ENCODE measurements around the gene ZBTB38.

Gene ZBTB38

GRCh38 chr3:141388823-141389621, 20.7 kb downstream of the ZBTB38 start:
- no peak for DNase-seq

DNA sequence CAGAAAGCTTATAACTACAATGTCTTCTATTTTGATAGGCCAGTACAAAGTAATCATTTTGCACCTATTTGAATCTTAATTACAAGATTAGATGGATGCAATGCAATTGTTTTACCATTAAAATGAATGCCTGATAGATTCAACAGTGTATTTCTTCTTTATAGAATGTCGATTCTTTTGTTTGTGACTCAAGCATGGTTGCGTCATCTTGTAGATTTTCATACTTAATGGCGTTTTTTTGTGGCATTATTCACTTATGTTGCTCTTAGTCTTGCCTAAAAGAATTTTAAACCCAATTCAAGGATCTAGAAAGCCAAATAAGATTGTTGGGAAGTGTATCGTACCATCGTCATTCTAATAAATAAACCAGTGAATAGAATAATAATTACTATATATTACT, 21.4 kb downstream of the ZBTB38 start:
- DNase-seq: no peak

DNA sequence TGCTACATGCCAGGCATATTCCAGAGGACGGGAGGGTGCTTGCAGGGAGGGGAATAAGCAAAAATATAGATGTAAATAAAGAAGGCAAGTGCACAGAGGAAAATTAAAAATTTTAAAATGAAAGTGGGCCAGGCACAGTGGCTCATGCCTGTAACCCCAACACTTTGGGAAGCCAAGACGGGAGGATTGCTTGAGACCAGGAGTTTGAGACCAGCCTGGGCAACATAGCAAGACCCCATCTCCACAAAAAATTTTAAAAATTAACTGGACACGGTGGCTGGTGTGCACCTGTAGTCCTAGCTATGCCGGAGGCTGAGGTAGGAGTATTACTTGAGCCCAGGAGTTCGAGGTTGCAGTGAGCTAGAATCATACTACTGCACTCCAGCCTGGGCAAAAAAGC, 22.4 kb downstream of the ZBTB38 start:
- DNase-seq: no peak

DNA sequence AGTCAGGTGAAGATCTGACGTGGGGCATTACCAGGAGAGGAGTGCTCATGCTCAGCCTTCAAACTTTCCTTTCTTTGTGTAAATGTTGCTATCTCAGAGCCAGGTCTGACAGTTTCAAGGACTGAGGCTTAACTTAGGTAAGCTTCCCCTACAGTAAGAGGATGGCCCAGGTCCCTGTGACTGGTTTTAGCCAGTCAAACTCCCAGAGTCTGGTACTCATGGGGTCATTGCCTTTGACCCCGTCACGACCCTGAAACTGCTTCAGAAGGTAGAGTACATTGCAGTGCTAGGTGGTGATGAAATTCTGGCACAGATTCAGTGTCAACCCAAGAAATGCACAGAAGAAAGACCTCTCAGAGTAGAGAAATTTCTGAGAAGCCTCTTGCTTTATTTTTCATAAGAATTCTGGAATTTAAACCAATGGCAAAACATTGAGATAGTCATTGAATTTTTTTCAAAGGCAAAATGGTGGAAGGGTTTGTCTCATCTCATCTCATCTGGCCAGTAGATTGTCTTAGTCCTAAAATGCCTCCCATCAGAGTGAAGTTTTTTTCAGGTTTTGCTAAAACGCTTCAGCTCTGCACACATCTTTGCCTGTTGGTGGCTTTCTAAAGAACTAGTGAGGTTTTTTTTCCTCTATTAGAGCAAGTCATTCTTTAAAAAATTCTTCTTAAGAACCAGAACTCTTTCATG, 23.1 kb downstream of the ZBTB38 start:
- DNase-seq: no peak

GRCh38 chr3:141391991-141392316, 23.6 kb downstream of the ZBTB38 start:
- no peak for DNase-seq

DNA sequence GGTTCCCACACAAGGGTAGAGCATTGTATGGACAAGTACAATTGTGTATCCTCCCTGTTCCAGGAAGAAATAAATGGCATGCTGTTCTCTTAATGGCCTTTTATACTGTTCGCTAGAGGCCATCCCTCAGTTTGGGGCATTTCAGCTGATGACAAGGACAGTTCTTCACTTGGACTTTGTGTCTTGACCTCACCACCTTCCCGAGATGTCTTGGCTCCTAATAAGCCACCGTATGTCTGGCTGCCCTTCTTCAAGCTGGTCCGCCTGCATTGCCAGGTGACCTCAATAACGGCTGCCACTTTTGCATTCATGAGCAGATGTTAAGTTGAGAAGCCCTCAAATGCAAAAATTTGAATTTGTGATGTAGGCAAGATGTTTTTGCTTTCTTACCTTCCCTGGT, 24.1 kb downstream of the ZBTB38 start:
- no peak for DNase-seq

- no peak for DNase-seq
Measured at GRCh38 chr3:141392897-141393734, 24.8 kb downstream of the ZBTB38 start.

GRCh38 chr3:141393735-141394076, 25.4 kb downstream of the ZBTB38 start:
- DNase-seq: no peak

DNA sequence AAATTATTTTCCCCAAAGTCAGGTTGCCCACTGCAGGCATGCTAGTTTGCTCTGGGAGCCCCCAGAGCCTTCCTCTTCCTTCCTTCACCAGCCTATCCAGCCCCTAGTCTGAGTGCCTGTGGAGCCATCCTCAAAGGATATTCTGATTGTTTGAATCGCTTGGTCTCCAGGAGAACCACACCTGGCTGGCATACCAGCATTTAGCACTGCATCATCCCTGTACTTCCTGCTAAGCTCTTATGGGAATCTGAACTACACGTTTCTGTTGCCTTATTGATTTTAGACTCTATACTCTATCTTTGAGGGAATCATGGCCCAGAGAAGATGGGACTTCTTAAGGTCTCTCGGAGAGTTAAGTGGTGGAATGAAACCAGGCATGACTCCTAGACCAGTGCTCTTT, 26.3 kb downstream of the ZBTB38 start:
- DNase-seq: no peak

GRCh38 chr3:141395005-141395589, 26.8 kb downstream of the ZBTB38 start:
- no peak for DNase-seq

- DNase-seq: no peak
Measured at GRCh38 chr3:141397996-141398395, 29.7 kb downstream of the ZBTB38 start.

DNA sequence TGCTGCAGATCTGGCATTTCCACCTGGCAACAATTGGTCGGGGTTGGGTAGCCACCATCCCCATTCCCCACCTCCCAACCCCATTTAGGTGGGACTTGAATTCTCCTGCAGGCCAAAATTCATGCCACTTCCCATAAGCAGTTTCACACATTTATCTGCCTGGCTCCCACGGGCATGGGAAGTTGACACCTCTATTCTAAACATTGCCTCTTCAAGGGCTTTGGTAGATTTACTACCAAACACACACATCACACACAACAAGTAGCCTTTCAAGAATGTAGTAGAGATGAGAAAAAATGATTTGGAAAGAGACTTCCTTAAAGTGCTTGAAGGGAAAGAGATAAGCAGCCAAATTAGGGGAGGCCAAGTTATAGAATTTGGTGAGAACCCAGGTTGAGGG, 30.9 kb downstream of the ZBTB38 start:
- no peak for DNase-seq

DNA sequence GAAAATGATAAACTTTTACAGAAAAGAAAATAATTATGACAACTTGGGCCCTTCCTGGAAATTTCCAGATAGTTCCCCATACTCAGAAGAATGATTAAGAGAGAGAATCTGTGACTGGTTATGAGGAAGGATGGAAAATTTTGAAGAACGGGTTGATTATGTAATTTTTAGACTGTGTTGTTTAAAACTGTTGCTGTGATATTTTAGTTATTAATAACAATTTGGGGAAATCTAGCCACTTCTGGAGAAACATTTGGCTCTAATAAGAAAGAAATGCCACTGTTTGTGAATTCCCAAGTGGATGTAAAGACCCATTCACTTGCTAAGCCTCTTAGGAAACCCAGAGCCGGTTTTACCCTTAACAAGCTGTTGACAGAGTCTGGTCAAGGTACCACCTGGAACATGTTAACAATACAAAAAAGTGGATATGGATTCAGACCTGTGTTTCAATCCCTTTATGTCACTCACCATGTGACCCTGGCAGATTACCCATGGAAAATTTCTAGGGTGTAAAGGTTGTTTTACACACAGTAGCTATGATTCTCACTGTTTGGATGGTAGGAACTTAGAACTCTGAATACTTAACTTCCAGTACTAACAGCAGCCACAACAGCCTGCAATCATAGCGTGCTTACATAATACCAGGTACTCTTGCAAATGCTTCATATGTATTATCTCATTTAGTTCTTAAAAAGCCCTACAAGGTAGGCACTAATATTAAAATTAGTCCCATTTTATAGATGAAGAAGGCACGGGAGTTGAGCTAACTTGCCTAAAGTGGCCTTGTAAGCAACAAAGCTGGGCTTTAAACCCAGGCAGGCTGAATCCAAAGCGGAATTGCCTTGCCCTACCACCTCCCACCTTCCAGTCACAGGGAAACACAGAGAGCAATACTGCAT, 32.0 kb downstream of the ZBTB38 start:
- DNase-seq: no peak

DNA sequence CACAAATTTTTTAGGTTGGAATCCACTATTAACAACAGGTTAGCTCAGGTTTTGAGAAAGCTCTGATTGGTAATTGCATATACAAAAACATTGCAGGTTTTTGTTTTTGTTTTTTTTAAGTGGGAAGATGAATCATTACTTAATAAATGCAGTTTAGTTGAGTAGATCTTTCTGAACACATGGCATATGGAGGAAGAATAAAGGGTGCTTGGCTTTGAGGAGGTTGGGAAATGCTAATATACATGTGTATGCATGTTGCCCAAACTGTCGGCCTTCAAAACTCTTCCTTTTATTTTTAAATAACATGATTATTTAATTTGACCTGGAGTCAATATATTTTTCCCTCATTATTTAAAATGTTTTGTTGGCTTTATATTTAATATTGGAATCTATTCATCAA, 32.8 kb downstream of the ZBTB38 start:
- DNase-seq: no peak

DNA sequence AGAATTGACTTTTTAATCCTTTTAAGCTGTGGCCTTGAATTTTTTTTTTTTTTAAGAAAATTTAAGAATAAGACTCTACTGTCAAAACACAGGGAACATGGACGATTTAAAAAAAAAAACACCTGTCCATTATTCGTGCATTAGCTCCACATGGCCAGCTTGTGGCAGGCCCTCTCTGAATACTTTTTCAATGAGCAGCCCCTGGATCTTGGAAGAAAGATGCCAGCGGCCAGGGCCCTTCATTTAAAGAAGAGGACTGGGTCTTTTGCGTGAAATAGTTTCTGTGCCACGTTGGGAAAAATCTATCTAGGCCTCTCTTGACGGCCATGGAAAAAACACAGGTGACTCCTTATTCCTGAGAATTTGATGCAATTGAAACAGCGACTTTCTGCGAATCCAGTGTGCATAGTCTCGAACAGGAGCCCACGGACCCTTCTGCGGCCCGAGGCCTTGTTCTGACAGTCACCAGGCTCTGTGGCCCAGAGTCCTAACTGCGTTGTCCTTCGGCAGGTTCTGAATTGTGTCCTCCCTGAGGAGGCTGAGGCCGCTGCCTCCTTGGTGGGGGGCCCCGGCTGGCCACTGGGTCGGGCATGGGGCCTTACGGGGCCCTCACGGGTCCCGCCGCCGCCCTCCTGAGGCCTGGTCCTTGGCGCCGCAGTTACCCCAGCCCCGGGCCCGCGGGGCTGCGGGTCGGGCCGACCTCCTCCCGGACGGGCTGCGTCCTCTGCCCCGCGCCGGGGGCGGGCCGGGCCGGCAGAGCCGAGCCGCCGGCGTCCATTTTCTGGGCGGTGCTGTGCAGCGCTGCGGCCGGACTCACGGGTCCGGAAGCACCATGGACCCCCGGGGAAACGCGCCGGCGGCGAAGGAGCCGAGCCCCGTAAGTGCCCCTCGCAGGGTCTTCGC, 33.5 kb downstream of the ZBTB38 start:
- DNase-seq: peak; percentile 59

DNA sequence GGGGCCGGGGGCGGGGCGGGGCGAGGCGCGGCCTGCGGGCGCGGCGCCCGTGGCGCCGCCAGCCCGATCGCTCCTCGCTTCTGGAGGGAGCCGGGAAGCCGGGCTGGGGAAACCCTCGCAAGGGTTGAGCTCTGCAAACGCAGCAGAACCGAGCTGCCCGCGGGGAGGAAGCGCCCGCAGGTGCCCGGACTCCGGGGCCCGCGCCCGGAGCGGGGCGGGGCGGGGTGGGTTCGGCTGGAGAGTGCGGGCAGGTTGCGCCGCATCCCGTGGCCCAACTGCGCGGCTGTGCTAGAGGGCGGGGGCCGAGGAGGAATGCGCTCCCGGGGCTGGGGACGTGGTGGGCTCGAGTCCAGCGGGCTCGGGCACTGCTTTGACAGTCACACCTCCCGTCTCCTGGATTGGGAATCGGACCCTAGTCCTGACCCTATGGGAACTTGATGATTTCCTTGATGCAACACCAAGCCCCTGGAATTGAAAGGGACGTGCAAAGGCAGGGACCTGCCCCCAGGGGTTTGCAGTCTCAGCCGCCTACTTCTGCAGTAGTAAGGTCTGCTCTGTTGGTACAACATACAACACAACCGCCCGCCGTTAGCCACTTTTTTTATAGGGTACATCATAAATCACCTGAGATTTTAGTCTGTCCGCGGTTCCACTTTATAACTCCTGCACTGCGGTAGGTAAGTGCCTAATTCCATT, 34.3 kb downstream of the ZBTB38 start:
- peak; percentile 67 for DNase-seq

GRCh38 chr3:141403576-141403975, 35.3 kb downstream of the ZBTB38 start:
- DNase-seq: no peak

GRCh38 chr3:141405025-141405424, 36.7 kb downstream of the ZBTB38 start:
- DNase-seq: no peak

- DNase-seq: no peak
Measured at GRCh38 chr3:141405591-141405990, 37.3 kb downstream of the ZBTB38 start.

DNA sequence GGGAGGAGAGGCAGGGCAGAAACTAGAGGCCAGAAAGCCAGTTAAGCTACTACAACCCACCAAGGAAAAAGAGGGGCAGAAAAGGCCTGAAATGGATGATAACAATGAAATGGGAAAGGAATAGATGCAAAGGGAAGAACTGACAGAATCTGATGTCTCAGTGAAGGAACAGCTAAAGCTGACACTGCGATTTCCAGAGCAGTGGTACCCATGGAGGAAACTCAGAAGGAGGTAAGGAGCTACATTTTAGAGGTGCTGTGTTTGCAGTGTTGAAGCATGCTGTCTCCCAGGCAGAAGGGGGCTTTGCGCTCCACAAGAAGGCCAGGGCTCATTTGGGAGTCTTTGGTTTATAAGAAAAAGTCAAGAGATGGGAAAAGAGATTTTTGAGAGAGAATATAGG, 38.0 kb downstream of the ZBTB38 start:
- no peak for DNase-seq

DNA sequence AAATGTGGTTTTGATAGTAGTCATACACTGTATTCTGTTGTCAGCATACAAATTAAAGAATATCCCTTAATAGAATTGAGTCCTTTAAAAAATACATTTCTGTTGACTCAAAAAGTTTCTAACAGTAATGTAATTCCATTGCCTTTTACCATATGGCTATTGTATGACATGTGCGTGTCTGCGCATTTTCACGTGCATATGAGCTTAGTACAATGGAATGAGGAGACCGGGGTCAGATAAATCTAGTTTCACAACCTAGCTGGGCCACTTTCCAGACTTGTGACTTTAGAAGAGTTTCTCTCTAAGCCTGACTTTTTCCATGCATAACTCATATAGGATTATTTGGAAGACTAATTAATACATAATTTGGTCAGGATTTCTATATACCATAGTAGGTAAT, 38.7 kb downstream of the ZBTB38 start:
- DNase-seq: no peak
